Measurements from ENCODE around the gene LYZL4.

The LYZL4 gene

GRCh38 chr3:42425736-42426407 is 15.5 kb upstream of the LYZL4 start:
- no peak for DNase-seq

- DNase-seq = no peak
Measured at GRCh38 chr3:42424911-42425310, 14.5 kb upstream of the LYZL4 start.

- DNase-seq = no peak
Measured at GRCh38 chr3:42421818-42422796, 11.7 kb upstream of the LYZL4 start.

GRCh38 chr3:42419563-42419962 is 9.2 kb upstream of the LYZL4 start:
- DNase-seq = no peak

GRCh38 chr3:42412526-42413155 is 2.2 kb upstream of the LYZL4 start:
- DNase-seq = no peak

- no peak for DNase-seq
Measured at GRCh38 chr3:42411429-42411828, 1.0 kb upstream of the LYZL4 start.

- DNase-seq = no peak
Measured at GRCh38 chr3:42408156-42408555, 2.3 kb downstream of the LYZL4 start.

- DNase-seq = no peak
Measured at GRCh38 chr3:42406727-42407450, 3.5 kb downstream of the LYZL4 start.

- no peak for DNase-seq
Measured at GRCh38 chr3:42405857-42406256, 4.6 kb downstream of the LYZL4 start.

- no peak for DNase-seq
Measured at GRCh38 chr3:42403737-42404136, 6.7 kb downstream of the LYZL4 start.

GRCh38 chr3:42402394-42403096 is 7.9 kb downstream of the LYZL4 start:
- DNase-seq = no peak

GRCh38 chr3:42398080-42398479 is 12.3 kb downstream of the LYZL4 start:
- DNase-seq = no peak

- DNase-seq = no peak
Measured at GRCh38 chr3:42397644-42398043, 12.8 kb downstream of the LYZL4 start.

- DNase-seq = peak; percentile 16
Measured at GRCh38 chr3:42394579-42395288, 15.7 kb downstream of the LYZL4 start.

GRCh38 chr3:42387802-42388651 is 22.4 kb downstream of the LYZL4 start:
- DNase-seq = peak; percentile 47

- no peak for DNase-seq
Measured at GRCh38 chr3:42381551-42382082, 28.8 kb downstream of the LYZL4 start.

GRCh38 chr3:42377681-42378080 is 32.7 kb downstream of the LYZL4 start:
- no peak for DNase-seq

GRCh38 chr3:42376344-42376798 is 34.0 kb downstream of the LYZL4 start:
- DNase-seq = no peak

- no peak for DNase-seq
Measured at GRCh38 chr3:42375121-42375800, 35.1 kb downstream of the LYZL4 start.

- DNase-seq = no peak
Measured at GRCh38 chr3:42371776-42372175, 38.6 kb downstream of the LYZL4 start.

All from retina (tissue), 1 donor.